ENCODE results near the gene CDC42EP3.

The CDC42EP3 gene

DNA sequence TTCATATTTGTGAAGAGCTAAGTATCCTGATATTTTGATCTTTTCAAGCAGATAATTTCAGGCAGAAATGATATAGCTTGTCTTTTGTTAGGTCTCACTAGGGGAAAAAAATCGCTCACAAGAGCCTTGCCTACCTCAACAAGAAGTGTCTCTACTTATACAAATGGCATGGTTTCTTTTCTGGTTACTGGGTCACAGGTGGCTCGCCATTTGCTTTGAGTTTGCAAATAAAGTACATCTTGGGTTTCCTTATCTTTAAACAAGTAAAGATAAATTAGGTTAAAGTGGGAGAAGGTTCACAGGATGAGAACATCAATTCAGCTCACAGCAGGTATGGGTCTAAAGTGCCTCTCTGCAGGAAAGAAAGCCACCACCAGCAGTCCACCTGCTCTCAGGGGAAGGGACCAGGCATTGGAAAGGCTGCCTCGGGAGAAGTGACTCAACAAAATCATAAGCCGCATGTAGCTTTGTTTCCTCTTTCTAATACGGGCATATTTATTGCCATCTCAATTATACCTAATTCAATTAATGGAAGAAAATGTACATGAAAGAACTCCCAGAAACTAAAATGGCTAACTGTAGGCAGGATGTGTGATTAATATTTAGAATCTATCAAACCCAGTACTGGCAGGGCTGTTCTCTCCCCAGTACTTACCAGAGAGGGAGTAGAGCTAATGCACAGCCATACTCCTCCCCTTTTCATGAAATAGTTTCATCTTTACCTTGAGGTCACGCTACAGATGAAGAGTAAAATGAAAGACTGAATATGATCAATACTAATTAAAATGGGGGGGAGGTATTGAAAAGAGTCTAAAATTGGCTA, 28.3 kb downstream of the CDC42EP3 start:
- TF ChIP-seq, protein P1, sequence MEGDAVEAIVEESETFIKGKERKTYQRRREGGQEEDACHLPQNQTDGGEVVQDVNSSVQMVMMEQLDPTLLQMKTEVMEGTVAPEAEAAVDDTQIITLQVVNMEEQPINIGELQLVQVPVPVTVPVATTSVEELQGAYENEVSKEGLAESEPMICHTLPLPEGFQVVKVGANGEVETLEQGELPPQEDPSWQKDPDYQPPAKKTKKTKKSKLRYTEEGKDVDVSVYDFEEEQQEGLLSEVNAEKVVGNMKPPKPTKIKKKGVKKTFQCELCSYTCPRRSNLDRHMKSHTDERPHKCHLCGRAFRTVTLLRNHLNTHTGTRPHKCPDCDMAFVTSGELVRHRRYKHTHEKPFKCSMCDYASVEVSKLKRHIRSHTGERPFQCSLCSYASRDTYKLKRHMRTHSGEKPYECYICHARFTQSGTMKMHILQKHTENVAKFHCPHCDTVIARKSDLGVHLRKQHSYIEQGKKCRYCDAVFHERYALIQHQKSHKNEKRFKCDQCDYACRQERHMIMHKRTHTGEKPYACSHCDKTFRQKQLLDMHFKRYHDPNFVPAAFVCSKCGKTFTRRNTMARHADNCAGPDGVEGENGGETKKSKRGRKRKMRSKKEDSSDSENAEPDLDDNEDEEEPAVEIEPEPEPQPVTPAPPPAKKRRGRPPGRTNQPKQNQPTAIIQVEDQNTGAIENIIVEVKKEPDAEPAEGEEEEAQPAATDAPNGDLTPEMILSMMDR (IDR thresholded peaks at IDR 0.05; ENCODE audit: control insufficient read depth, insufficient read depth, low read depth, low read length, missing control alignments): no peak
- DNase-seq (ENCODE audit: low read depth): no peak
- H3K4me3 ChIP-seq (ENCODE audit: control insufficient read depth, low read depth, low read length): no peak overlapping the region

DNA sequence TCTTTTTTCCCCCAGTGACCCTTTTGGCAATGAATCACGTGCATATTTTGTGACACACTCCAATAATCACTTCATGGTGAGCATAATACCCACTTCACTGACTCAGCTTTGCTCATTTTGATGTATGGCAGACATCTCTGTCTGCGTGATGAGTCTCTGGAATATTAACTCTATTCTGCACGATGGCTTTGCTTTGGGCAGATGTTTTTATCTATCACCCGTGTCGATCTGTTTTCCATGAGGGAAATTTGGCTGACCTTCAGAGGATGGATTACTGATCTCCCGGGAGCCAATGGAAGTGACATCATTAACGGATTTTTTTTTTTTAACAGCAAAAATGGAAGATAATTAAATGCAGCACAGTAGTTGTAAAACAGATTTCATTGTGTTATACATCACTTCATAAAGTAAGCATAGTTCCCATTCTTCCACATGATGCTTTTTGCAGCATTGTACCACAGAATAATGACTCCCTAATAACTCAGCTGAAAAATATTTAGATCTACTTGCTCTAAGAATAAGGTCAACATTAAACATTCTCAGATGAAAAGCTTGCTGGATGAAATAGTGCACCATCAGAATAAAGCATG, 29.8 kb downstream of the CDC42EP3 start:
- H3K4me3 ChIP-seq (ENCODE audit: control insufficient read depth, low read depth, low read length): no peak overlapping the region
- peak; percentile 80 for DNase-seq (ENCODE audit: low read depth)
- TF ChIP-seq, protein P1 (IDR thresholded peaks at IDR 0.05; ENCODE audit: control insufficient read depth, insufficient read depth, low read depth, low read length, missing control alignments): no peak

DNA sequence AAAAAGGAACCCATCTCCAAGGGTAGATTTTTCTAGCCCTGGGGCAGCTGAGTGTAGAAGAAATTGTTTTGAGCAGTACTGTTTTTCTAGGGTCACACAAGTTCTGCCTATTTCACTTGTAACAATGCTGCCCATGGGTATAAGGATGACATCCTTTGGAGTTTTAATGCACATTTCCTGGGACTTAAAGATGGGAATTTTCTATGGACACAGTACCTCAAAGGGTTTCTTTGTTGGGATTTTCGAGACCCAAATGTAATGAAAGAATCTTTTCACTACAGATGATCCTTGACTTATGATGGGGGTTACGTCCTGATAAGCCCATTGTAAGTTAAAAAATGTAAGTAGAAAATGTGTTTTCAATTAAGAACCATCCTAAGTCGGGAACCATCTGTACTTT, 31.8 kb downstream of the CDC42EP3 start:
- no peak overlapping the region for H3K4me3 ChIP-seq (ENCODE audit: control insufficient read depth, low read depth, low read length)
- DNase-seq (ENCODE audit: low read depth): no peak
- TF ChIP-seq, protein P1 (IDR thresholded peaks at IDR 0.05; ENCODE audit: control insufficient read depth, insufficient read depth, low read depth, low read length, missing control alignments): no peak

DNA sequence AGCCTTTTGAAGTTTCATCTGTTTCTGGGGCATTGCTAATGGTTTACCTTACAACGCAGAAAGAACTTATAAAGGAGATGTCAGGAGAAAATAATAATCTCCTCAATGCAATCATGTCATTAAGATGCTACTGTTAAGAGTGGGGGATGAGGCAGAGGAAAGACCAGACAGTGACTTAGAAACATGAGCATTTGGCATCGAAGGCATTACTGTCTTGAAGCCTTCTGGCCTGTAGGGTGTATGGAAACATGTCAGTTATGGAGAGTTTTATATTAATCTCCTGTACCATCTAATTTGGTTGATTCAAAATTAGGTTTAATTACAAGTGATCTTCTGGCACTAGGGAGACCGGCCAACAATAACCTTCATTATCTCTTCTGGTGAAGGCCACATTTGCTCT, 32.5 kb downstream of the CDC42EP3 start:
- H3K4me3 ChIP-seq (ENCODE audit: control insufficient read depth, low read depth, low read length): no peak overlapping the region
- no peak for DNase-seq (ENCODE audit: low read depth)
- TF ChIP-seq, protein P1 (IDR thresholded peaks at IDR 0.05; ENCODE audit: control insufficient read depth, insufficient read depth, low read depth, low read length, missing control alignments): no peak

DNA sequence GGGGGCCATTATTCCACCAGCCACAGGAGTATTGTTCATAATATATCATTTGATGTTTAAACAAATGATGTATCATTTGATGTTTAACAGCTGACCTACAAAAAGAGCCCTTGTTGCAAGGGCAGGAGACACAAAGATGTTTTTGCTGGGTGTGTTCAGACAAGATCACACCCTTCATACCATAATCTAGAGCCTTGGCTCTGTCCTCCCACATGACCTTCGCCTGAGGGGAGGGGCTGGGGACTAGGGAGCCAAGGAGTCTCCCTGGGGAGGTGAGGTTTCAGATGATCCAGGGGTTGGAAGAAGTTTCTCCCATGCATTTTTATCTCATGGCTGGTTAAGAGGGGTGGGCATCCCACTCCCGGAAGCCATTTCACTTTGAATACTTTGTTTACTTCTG, 33.5 kb downstream of the CDC42EP3 start:
- TF ChIP-seq, protein P1 (IDR thresholded peaks at IDR 0.05; ENCODE audit: control insufficient read depth, insufficient read depth, low read depth, low read length, missing control alignments): no peak
- DNase-seq (ENCODE audit: low read depth): no peak
- H3K4me3 ChIP-seq (ENCODE audit: control insufficient read depth, low read depth, low read length): no peak overlapping the region

DNA sequence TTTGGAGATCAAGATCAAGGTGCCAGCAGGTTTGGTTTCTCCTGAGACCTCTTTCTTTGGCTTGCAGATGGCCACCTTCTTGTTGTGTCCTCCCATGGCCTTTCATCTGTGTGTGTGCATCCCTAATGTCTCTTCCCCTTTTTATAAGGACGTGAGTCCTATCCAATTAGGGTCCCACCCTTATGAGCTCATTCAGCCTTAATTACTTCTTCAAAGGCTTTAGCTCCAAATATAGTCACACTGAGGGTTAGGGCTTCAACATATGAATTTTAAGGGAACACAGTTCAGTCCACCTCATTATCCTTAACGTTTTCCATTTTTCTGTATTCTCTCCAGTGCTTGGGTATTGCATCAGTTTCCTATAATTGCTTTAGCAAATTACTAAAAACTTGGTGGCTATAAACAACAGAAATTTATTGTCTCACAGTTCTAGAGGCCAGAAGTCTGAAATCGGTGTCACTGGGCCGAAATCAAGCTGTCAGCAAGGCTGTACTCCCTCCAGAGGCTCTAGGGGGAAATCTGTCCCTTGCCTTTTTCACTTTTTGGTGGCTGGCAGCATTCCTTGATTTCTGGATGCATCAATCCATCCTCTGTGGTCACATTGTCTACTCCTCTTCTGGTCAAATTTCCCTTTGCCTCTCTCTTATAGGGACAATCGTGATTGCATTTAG, 34.1 kb downstream of the CDC42EP3 start:
- TF ChIP-seq, protein P1 (IDR thresholded peaks at IDR 0.05; ENCODE audit: control insufficient read depth, insufficient read depth, low read depth, low read length, missing control alignments): peak; percentile 21
- no peak overlapping the region for H3K4me3 ChIP-seq (ENCODE audit: control insufficient read depth, low read depth, low read length)
- no peak for DNase-seq (ENCODE audit: low read depth)
